GM12865 (cell line): ENCODE results near the gene PHLPP2.
"Not testable (repeated sequence)": the region's sequence is repeated elsewhere in the genome, so short reads cannot be mapped to it uniquely, and the experiment has no call there.

Source experiments
- DNase-seq: peaks from one replicate; pipeline ENCODE4 v3.0.0; 2010; ENCODE audit warnings: low read depth
- H3K4me3 ChIP-seq: 2 replicates; pipeline ENCODE4 v1.5.1; 2011; ENCODE audit warnings: mild to moderate bottlenecking, low read depth, low read length, control low read depth
- TF ChIP-seq, protein P1 (sequence below): IDR thresholded peaks from 2 replicates; pipeline ENCODE4 v1.5.1; 2011; ENCODE audit warnings: low read length, control low read depth, low read depth, inconsistent platforms; ENCODE audit not compliant: insufficient read depth; ENCODE audit errors: missing control alignments

PHLPP2 gene

DNA sequence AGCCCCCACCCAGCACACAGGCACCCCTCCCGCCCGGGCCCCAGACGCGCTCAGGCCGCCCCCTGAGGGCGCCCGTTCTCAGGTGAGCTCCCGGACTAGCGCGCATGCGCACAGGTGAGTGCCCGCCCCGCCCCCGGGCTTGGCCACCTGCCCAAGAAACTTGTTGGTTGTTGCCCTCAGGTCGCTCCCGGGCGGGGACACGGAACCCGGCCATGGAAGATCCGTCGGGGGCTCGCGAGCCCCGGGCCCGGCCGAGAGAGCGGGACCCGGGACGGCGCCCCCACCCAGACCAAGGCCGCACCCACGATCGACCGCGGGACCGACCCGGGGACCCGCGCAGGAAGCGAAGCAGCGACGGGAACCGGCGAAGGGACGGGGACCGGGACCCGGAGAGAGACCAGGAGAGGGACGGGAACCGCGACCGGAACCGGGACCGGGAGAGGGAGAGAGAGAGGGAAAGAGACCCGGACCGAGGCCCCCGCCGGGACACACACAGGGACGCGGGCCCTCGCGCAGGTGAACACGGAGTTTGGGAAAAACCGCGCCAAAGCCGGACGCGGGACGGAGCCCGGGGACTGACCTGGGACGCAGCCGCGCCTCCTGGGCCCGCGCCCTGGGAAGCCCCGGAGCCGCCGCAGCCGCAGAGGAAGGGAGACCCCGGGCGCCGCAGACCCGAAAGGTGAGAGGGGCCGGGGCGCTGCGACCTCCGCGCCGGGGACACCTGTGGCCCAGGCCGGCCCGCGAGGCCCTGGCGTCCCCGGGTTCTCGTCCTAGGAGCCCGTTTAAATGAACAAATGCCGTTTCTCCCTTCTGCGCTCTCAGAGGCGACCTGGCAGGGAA, 98.3 kb downstream of the PHLPP2 start, which contains the start of gene MARVELD3:
TSS of gene MARVELD3 (plus strand) at position 167 of the 840 bp plus-strand sequence. CDS start at position 213, 46 bp downstream.
- H3K4me3 ChIP-seq = peak within 1 kb of the TSS; percentile 48
- DNase-seq = no peak
- TF ChIP-seq, protein P1, sequence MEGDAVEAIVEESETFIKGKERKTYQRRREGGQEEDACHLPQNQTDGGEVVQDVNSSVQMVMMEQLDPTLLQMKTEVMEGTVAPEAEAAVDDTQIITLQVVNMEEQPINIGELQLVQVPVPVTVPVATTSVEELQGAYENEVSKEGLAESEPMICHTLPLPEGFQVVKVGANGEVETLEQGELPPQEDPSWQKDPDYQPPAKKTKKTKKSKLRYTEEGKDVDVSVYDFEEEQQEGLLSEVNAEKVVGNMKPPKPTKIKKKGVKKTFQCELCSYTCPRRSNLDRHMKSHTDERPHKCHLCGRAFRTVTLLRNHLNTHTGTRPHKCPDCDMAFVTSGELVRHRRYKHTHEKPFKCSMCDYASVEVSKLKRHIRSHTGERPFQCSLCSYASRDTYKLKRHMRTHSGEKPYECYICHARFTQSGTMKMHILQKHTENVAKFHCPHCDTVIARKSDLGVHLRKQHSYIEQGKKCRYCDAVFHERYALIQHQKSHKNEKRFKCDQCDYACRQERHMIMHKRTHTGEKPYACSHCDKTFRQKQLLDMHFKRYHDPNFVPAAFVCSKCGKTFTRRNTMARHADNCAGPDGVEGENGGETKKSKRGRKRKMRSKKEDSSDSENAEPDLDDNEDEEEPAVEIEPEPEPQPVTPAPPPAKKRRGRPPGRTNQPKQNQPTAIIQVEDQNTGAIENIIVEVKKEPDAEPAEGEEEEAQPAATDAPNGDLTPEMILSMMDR = no peak

DNA sequence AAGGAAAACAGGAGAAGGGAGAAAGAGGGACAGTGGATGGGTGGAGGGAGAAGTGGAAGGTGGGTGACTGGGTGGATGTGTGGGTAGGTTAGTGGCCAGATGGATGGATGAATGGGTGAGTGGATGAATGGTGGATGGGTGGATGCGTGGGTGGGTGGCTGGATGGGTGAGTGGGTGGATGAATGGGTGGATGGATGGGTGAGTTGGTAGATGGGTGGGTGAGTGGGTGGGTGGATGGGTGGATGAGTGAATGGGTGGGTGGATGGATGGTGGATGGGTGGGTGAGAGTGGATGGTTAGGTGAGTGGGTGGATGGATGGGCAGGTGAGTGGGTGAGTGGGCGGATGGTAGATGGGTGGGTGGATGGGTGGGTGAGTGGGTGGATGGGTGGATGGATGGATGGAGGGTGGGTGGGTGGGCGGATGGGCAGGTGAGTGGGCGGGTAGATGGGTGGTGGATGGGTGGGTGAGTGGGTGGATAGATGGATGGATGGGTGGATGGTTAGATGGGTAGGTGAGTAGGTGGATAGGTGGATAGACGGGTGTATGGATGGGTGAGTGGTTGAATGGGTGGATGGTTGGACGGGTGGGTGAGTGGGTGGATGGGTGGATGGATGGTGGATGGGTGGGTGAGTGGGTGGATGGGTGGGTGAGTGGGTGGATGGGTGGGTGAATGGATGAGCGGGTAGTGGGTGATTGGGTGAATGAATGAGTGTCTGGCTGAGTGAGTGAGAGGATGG, 99.2 kb downstream of the PHLPP2 start:
- no peak overlapping the region for H3K4me3 ChIP-seq

DNA sequence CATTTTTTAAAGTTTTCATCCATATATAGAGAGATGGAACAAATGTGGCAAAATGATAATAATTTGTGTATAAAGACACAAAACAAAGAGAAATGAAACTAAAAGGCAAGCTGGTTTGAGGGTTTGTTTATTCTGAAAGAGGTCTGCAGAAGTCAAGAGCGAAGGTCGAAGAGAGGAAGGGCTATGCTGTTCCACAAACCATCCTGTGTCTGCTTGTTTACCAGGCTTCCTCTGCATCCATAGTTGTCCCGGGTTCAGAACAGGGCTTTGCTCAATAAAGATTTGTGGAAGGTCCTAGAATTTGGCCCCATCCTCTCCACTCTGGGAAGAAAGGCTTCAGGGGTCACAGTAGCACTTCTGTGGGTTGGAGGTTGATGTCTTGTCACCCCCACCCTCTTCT, 100.9 kb downstream of the PHLPP2 start:
- no peak overlapping the region for H3K4me3 ChIP-seq
- DNase-seq = peak; percentile 53
- TF ChIP-seq, protein P1 = no peak

More for the DNA sequence above, 99.2 kb downstream of the PHLPP2 start:
- TF ChIP-seq, protein P1 = no peak
- no peak for DNase-seq

DNA sequence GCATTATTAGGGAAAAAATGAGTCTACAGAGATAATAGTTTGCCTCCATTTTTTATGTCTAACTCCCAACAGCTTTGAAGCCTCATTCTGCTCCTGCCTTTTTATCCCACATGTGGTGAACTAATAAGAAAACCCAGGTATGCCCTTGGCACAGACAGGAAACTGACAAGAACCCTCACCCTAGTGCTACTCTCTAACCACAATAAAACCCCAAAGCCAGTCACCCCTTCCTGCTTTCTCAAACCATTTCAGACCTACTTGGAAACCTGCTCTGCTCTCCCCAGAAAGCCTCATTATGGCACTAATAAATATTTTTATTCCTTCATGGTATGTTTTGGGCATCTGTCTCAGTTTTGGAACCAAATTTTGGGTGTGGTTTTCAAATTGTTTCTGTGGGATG, 102.4 kb downstream of the PHLPP2 start:
- no peak overlapping the region for H3K4me3 ChIP-seq
- TF ChIP-seq, protein P1 = no peak
- peak; percentile 40 for DNase-seq

DNA sequence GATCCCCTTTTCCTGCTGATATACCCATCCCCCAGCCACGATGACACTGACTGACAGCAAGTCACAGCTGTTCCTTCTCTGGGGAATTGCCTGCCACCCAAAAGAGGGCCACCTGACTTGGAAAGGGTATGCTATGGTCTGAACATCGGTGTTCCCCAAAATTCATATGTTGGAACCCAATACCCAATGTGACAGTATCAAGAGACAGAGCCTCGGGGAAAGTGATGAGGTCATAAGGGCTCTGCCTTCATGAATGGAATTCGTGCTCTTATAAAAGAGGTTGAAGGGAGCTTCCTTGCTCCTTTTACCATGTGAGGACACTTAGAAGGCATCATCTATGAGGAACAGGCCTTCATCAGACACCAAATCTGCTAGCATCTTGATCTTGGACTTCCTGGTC, 106.1 kb downstream of the PHLPP2 start:
- no peak for DNase-seq
- H3K4me3 ChIP-seq = no peak overlapping the region
- TF ChIP-seq, protein P1 = no peak

DNA sequence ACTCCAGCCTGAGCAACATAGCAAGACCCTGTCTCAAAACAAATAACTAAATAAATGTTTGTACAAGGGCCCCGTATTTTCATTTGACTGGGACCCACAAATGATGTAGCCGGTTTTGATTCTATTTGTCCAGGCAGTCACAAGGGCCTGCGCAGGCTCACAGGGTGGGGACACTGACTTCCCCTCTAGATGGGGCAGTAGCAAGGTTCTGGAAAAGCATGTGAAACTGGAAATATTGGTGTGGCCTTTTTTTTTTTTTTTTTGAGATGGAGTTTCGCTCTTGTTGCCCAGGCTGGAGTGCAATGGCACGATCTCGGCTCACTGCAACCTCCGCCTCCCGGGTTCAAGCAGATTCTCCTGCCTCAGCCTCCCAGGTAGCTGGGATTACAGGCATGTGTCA, 109.5 kb downstream of the PHLPP2 start:
- DNase-seq, H3K4me3 ChIP-seq: not testable (repeated sequence)
